ENCODE measurements around the gene VASN. TPM values are rescaled to one million over a fixed set of nuclear protein-coding genes. Genes with fewer than 3 reads are reported as not detected.
A peak's percentile ranks its signal among the peaks of the same experiment; 100 is the strongest.

The VASN gene
- total RNA-seq (2021) (45.3 and 49.8 TPM in 2 replicates), Bru-seq, nascent RNA (percentile 58 among the genes with signal in this experiment), BruChase-seq, experiment 1, labeled RNA remaining after a 2-hour chase (percentile 77 among the genes with signal in this experiment), BruChase-seq, experiment 2, labeled RNA remaining after a 6-hour chase (percentile 76 among the genes with signal in this experiment)
- long read RNA-seq, transcript VASN-201 (2 exons, 2,806 nt): major isoform, 79 of 103 reads
- long read RNA-seq, partial matches to known transcripts: 19 of 103 reads
- long read RNA-seq, other reads (novel, unspliced or antisense): 5 of 103 reads

GRCh38 chr16:4371357-4372000 lies at the start of gene VASN:
VASN (plus strand) TSS chr16:4371848; CDS start chr16:4380878, 9,030 bp downstream.
- Histone ChIP-seq H3K27me3 (ENCODE audit: insufficient read depth, low read depth) (no peaks in the 10 kb centered on the region), H3K4me1 (replicated peaks; ENCODE audit: insufficient read depth) (peaks cover 93% of the 10 kb centered on the region), H3K4me2 (peak within 1 kb of the TSS; percentile 97), H3K4me3 (peak within 1 kb of the TSS; percentile 61), H3K79me2 (ENCODE audit: low read depth) (peaks cover 21% of the 10 kb centered on the region), H3K27ac (no peak within 1 kb of the TSS), H4K20me1 (ENCODE audit: insufficient read depth) (peaks cover 19% of the 10 kb centered on the region; the same call in 1 of the 2 replicates), H3F3A (ENCODE audit: insufficient read depth, low read depth) (peaks cover 50% of the 10 kb centered on the region), H2AFZ (no peak within 1 kb of the TSS), H3K9me2 (ENCODE audit: insufficient read depth) (no peaks in the 10 kb centered on the region), H3K9me3 (ENCODE audit: insufficient read depth, low read depth) (no peaks in the 10 kb centered on the region), H3K36me3 (ENCODE audit: low read depth) (no peaks in the 10 kb centered on the region)
- no TSS peak for BruUV-seq (replicated peaks)
- POLR2A ChIA-PET (ENCODE audit: unreplicated experiment): no interaction called here
- intact Hi-C loops (cut with micrococcal nuclease; ENCODE audit: unreplicated experiment): no loop called here
- peak; percentile 59 to 87 for DNase-seq
- TF ChIP-seq EZH2 (IDR thresholded peaks at IDR 0.05; ENCODE audit: low read depth): no peak
- no peak for TF ChIP-seq CTCF (conservative IDR thresholded peaks at IDR 0.05)
- CTCF ChIA-PET: no interaction called here

- Histone ChIP-seq H3F3A (ENCODE audit: insufficient read depth, low read depth) (peaks cover 7% of the 10 kb centered on the region; the same call in 1 of the 2 replicates), H3K9me2 (ENCODE audit: insufficient read depth) (no peaks in the 10 kb centered on the region), H3K4me2 (no peak overlapping the region), H3K27me3 (ENCODE audit: insufficient read depth, low read depth) (no peaks in the 10 kb centered on the region), H2AFZ (no peak overlapping the region), H3K9me3 (ENCODE audit: insufficient read depth, low read depth) (no peaks in the 10 kb centered on the region), H3K79me2 (ENCODE audit: low read depth) (peaks cover 23% of the 10 kb centered on the region), H3K27ac (no peak overlapping the region), H3K4me1 (replicated peaks; ENCODE audit: insufficient read depth) (peaks cover 9% of the 10 kb centered on the region), H4K20me1 (ENCODE audit: insufficient read depth) (peaks cover 49% of the 10 kb centered on the region), H3K4me3 (no peak overlapping the region), H3K36me3 (ENCODE audit: low read depth) (no peaks in the 10 kb centered on the region)
- CTCF ChIA-PET: no interaction called here
- intact Hi-C loops (cut with micrococcal nuclease; ENCODE audit: unreplicated experiment): no loop called here
- DNase-seq: no peak
- BruUV-seq (replicated peaks): no TSS peak
- TF ChIP-seq EZH2 (IDR thresholded peaks at IDR 0.05; ENCODE audit: low read depth) (no peak), CTCF (conservative IDR thresholded peaks at IDR 0.05) (no peak)
- POLR2A ChIA-PET (ENCODE audit: unreplicated experiment): interaction anchor here (0.6 to 0.8 kb wide), 3 partner anchors 10 to 32 kb away, joined by 3 to 5 read pairs (median 4); no protein-coding TSS in a partner anchor
Observed at GRCh38 chr16:4322121-4323052, 49.3 kb upstream of the VASN start.
